K562 (cell line): ENCODE results near the gene RPP14. TPM values are rescaled to one million over a fixed set of nuclear protein-coding genes. Genes with fewer than 3 reads are reported as not detected.

Experiments used
- ELF4 ChIP-seq: fragments of 450-650 bp; formaldehyde crosslinking; IDR thresholded peaks from 2 replicates; pipeline ENCODE4 v1.4.0; 2022; ENCODE audit warnings: missing genetic modification characterization
- KLF13 ChIP-seq: fragments of 450-650 bp; IDR thresholded peaks from 2 replicates; pipeline ENCODE4 v1.6.1; 2016; ENCODE audit warnings: missing genetic modification characterization, low read depth, mild to moderate bottlenecking, missing compliant biosample characterization, moderate library complexity, borderline replicate concordance
- PRDM10 ChIP-seq: fragments of 450-650 bp; IDR thresholded peaks from 2 replicates; pipeline ENCODE4 v1.6.1; 2018; ENCODE audit not compliant: partially characterized antibody
- RBM22 ChIP-seq: fragments of 200-400 bp; formaldehyde crosslinking; IDR thresholded peaks from 2 replicates; pipeline ENCODE4 v1.6.1; 2018; ENCODE audit warnings: low read length, low read depth; ENCODE audit not compliant: poor library complexity, severe bottlenecking
- SAFB2 ChIP-seq: fragments of 200-400 bp; formaldehyde crosslinking; IDR thresholded peaks from 2 replicates; pipeline ENCODE4 v1.6.1; 2018; ENCODE audit warnings: borderline replicate concordance, low read length, low read depth, moderate library complexity; ENCODE audit not compliant: severe bottlenecking
- SRSF9 ChIP-seq: fragments of 200-400 bp; formaldehyde crosslinking; IDR thresholded peaks from 2 replicates; pipeline ENCODE4 v1.6.1; 2017; ENCODE audit warnings: low read depth, low read length, borderline replicate concordance
- ZNF318 ChIP-seq, 2 experiments: fragments of 450-650 bp; IDR thresholded peaks; 2 replicates each; pipeline ENCODE4 v1.6.1; 2016; ENCODE audit warnings: mild to moderate bottlenecking in 2 of 2, borderline replicate concordance in 1 of 2, low read depth in 1 of 2, moderate library complexity in 1 of 2
- polyA plus RNA-seq, 8 experiments: library from polyadenylated mRNA; depleted of rRNA in 4 of 8; stranded (reverse) in 5 of 8; unstranded in 3 of 8; fragments of >200 nt; fragmentation: Nextera tagmentation in 2 of 8; fragmentation: Illumina TruSeq in 1 of 8; extraction: Ambion mirVana in 2 of 8; extraction: Trizol in 1 of 8; gene quantifications; 2 replicates each; pipeline versions ENCODE4 v1.2.1 to v1.2.3, GENCODE V29; 2011 to 2014; ENCODE audit warnings: inconsistent platforms in 1 of 8, missing spikeins in 1 of 8
- total RNA-seq, 7 experiments: library from RNA; depleted of rRNA in 6 of 7; stranded (reverse); fragments of >200 nt in 6 of 7; fragmentation: Illumina TruSeq in 2 of 7; extraction: Trizol in 2 of 7; gene quantifications; 2 replicates each; pipeline versions ENCODE4 v1.2.1 to v1.2.3, GENCODE V29; 2011 to 2021; ENCODE audit warnings: low replicate concordance in 1 of 7
- TF ChIP-seq, protein P1 (sequence below): sonication (generic); formaldehyde crosslinking; IDR thresholded peaks from 2 replicates; pipeline ENCODE4 v1.8.1; 2023; ENCODE audit warnings: mild to moderate bottlenecking, missing genetic modification reagents
- TF ChIP-seq, protein P2 (sequence below): IDR thresholded peaks from 3 replicates; pipeline ENCODE4 v1.6.1; 2011; ENCODE audit warnings: borderline replicate concordance, mild to moderate bottlenecking, moderate library complexity; ENCODE audit not compliant: insufficient read length; ENCODE audit errors: extremely low read depth

The RPP14 gene
- total and polyA plus RNA-seq, 9 of the 15 experiments (the other 6 are each of a cell fraction or from before 2014, with no cell fraction given), result 13.5 to 20.8 (median 15.4) TPM

DNA sequence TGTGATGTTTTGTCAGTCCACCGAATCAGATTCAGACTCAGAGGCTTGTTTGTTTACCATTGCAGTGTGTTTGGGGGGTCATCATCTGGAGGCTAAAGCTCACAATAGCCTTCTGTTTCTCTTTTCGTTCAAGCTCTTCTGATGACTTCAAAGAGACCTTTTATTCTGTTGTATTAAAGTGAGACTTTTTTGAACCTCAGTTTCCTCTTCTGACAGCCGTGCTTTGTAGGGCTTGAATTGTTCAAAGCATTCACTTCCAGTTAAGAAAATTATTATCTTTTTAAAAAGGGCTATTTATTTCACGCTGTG, 27.9 kb downstream of the RPP14 start (continued):
- no peak for TF ChIP-seq ZNF318 (IDR thresholded peaks at IDR 0.05; ENCODE audit: borderline replicate concordance in 1 of 2, low read depth in 1 of 2)
- TF ChIP-seq KLF13 (tag), result no peak
- TF ChIP-seq ELF4 (CRISPR knock-in tag), result no peak
- TF ChIP-seq SRSF9, result no peak
- TF ChIP-seq, protein P1, sequence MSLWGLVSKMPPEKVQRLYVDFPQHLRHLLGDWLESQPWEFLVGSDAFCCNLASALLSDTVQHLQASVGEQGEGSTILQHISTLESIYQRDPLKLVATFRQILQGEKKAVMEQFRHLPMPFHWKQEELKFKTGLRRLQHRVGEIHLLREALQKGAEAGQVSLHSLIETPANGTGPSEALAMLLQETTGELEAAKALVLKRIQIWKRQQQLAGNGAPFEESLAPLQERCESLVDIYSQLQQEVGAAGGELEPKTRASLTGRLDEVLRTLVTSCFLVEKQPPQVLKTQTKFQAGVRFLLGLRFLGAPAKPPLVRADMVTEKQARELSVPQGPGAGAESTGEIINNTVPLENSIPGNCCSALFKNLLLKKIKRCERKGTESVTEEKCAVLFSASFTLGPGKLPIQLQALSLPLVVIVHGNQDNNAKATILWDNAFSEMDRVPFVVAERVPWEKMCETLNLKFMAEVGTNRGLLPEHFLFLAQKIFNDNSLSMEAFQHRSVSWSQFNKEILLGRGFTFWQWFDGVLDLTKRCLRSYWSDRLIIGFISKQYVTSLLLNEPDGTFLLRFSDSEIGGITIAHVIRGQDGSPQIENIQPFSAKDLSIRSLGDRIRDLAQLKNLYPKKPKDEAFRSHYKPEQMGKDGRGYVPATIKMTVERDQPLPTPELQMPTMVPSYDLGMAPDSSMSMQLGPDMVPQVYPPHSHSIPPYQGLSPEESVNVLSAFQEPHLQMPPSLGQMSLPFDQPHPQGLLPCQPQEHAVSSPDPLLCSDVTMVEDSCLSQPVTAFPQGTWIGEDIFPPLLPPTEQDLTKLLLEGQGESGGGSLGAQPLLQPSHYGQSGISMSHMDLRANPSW (CRISPR knock-in tag), result no peak
- no peak for TF ChIP-seq RBM22
- no peak for TF ChIP-seq PRDM10
- no peak for TF ChIP-seq SAFB2
- TF ChIP-seq, protein P2, sequence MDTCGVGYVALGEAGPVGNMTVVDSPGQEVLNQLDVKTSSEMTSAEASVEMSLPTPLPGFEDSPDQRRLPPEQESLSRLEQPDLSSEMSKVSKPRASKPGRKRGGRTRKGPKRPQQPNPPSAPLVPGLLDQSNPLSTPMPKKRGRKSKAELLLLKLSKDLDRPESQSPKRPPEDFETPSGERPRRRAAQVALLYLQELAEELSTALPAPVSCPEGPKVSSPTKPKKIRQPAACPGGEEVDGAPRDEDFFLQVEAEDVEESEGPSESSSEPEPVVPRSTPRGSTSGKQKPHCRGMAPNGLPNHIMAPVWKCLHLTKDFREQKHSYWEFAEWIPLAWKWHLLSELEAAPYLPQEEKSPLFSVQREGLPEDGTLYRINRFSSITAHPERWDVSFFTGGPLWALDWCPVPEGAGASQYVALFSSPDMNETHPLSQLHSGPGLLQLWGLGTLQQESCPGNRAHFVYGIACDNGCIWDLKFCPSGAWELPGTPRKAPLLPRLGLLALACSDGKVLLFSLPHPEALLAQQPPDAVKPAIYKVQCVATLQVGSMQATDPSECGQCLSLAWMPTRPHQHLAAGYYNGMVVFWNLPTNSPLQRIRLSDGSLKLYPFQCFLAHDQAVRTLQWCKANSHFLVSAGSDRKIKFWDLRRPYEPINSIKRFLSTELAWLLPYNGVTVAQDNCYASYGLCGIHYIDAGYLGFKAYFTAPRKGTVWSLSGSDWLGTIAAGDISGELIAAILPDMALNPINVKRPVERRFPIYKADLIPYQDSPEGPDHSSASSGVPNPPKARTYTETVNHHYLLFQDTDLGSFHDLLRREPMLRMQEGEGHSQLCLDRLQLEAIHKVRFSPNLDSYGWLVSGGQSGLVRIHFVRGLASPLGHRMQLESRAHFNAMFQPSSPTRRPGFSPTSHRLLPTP, result no peak
